Measurements from ENCODE around the gene RIPK4. TPM values are rescaled to one million over a fixed set of nuclear protein-coding genes. Genes with fewer than 3 reads are reported as not detected.

RIPK4 gene
- total RNA-seq, result under 1 TPM; 0.08 to 0.21 TPM

GRCh38 chr21:41766883-41767605 is at the start of gene RIPK4:
TSS of gene RIPK4 (minus strand) at chr21:41767052. CDS start at chr21:41767041, 11 bp downstream.
- ChIA-PET POLR2A (no interaction called here), CTCF (no interaction called here)

DNA sequence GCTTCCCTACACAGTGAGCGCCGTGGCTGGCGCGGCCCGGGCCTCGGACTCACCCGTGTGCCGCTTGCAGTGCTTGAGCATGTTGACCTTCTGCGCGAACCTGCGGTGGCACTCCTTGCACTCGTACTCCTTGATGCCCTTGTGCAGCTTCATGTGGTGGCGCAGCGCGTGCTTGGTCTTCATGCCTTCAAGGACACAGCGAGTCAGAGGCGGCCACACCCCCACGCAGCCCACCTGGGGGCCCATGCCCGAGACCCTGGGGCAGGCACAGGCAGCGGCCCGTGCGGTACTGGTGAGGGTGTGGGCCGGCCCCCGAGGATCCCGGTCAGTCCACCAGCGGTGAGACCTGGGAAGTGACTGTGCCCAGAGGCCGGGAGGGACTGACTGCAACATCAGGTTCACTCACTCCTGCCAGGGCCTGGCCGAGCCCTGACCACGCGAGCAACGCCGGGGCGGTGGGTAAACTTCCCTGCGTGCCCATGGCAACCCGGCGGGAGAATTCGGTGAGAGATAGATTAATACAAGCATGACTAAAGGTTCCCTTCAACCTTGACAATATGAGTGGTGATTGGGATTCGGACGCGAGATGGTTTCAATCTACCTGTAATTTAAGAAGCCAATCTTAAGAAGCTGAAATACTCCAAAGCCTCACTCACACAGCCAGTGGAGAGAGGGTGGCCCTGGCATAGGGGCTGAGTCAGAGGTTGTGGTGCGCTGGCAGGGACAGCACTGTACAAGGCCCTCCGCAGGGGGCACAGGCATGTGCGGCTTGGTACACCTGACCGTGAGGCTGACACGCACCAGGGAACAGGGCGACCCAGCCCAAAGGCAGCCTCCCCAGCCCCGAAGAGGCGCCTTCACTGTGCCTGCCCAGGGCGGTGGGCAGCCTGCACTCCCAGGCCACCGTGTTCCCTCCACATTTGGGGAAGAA is 49.1 kb upstream of the RIPK4 start:
- ChIA-PET POLR2A (no interaction called here), CTCF (interaction anchor here (0.7 to 2.1 kb wide), 8 partner anchors 16 to 337 kb away, joined by 3 to 20 read pairs (median 3); no protein-coding TSS in a partner anchor)

- CTCF ChIA-PET, result no interaction called here
- POLR2A ChIA-PET, result no interaction called here
Observed at GRCh38 chr21:41813226-41813625, 46.4 kb upstream of the RIPK4 start.

DNA sequence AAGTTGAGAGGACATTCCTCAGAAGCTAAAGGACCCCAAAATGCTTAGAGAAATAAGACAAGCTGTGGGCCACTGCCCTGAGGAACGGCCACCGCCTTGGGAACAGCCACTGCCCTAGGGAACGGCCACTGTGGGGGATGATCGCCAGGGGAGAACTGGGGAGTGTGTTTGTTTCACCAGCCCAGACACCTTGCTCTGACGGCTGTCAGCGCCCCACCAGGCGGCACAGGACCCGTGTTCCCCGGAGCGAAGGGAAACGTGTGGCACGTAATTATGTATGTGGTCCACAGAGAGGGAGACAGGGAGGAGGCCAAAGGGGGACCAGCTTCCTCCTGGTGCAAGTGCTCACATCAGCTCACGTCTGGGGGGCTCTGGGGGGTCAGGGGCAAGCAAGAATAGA is 45.8 kb upstream of the RIPK4 start:
- ChIA-PET CTCF (no interaction called here), POLR2A (no interaction called here)

DNA sequence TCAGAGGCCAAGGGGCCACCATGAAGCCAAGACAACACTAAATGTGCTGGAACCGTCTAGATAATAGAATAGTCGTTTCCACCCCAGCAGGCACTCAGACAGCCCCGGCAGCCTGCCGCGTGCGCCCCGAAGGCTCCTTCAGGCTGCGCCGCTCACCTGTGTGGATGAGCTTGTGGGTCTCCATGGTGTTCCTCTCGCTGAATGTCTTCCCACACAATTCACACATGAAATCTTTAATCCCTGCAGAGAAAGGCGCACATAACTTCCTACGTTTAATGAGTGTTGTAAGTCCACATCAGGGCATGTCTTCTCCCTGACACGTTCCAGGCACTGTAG is 43.7 kb upstream of the RIPK4 start:
- CTCF ChIA-PET, result no interaction called here
- POLR2A ChIA-PET, result no interaction called here

- POLR2A ChIA-PET, result no interaction called here
- CTCF ChIA-PET, result no interaction called here
Observed at GRCh38 chr21:41809891-41810596, 43.2 kb upstream of the RIPK4 start.

DNA sequence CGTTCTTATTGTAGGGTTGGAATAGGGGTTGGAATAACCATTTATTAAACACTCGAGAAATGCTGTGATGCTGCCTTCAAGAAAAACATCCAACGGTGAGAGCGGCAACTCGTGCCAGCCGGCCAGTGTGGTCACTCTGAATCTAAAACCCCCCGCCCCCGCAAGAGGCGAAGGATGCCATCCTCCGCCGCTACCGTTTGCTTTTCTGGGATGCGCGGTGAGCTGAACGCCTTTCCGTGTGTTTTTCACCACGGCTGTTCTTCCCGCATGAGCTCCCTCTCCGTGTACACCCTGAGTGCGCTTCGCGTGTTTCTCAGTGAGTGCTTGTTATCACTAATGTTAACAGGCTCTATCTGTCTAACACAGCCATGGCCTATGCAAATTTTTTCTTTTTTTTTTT is 42.0 kb upstream of the RIPK4 start:
- CTCF ChIA-PET, result no interaction called here

GRCh38 chr21:41808094-41808493 is 41.2 kb upstream of the RIPK4 start:
- POLR2A ChIA-PET, result no interaction called here
- CTCF ChIA-PET, result no interaction called here

More for the DNA sequence above, 42.0 kb upstream of the RIPK4 start:
- POLR2A ChIA-PET, result no interaction called here

- CTCF ChIA-PET, result interaction anchor here (0.6 kb wide), 1 partner anchor 317 kb away, joined by 3 read pairs; no protein-coding TSS in a partner anchor
- POLR2A ChIA-PET, result no interaction called here
Observed at GRCh38 chr21:41806773-41807172, 39.9 kb upstream of the RIPK4 start.

DNA sequence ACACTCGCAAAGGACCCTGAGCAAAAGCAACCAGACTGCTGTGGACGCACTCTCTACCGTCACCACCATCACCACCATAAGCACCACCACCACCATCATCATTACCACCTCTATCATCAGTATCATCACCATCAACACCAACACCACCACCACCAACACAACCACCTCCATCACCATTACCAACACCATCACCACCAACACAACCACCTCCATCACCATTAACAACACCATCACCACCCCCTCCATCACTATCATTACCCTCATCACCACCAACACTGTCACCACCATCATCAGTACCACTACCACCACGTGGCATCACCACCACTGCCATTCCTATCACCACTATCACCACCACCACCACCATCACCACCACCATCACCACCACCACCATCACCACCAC is 38.8 kb upstream of the RIPK4 start:
- CTCF ChIA-PET, result no interaction called here
- POLR2A ChIA-PET, result no interaction called here

- POLR2A ChIA-PET, result no interaction called here
- CTCF ChIA-PET, result no interaction called here
Observed at GRCh38 chr21:41805038-41805437, 38.2 kb upstream of the RIPK4 start.

- CTCF ChIA-PET, result no interaction called here
- POLR2A ChIA-PET, result no interaction called here
Observed at GRCh38 chr21:41804381-41804780, 37.5 kb upstream of the RIPK4 start.

DNA sequence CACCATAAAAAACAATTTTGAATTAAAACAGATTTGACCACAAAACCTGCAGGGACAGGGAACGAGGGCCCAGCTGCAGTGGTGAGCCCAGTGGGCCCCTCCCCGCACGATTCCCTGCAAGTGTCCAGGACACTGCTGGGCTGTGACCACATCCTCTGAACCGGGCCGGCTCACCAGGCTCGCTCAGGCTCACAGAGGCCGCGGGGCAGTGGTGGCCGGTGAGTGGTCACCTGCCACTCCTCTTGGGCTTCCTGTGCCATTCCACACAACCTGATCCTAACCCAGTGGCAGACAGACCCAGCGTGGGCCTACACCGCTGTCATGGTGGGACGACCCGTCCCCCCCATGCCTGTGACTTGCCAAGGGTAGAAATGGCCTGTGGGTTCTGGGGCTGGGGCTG is 36.5 kb upstream of the RIPK4 start:
- ChIA-PET POLR2A (no interaction called here), CTCF (interaction anchor here (0.6 kb wide), 1 partner anchor 17 kb away, joined by 4 read pairs; no protein-coding TSS in a partner anchor)

- ChIA-PET CTCF (interaction anchor here (0.6 kb wide), 1 partner anchor 16 kb away, joined by 4 read pairs; no protein-coding TSS in a partner anchor), POLR2A (no interaction called here)
Observed at GRCh38 chr21:41802684-41803083, 35.8 kb upstream of the RIPK4 start.

- ChIA-PET CTCF (no interaction called here), POLR2A (no interaction called here)
Observed at GRCh38 chr21:41802198-41802584, 35.3 kb upstream of the RIPK4 start.

GRCh38 chr21:41801321-41802197 is 34.7 kb upstream of the RIPK4 start:
- ChIA-PET CTCF (no interaction called here), POLR2A (no interaction called here)

DNA sequence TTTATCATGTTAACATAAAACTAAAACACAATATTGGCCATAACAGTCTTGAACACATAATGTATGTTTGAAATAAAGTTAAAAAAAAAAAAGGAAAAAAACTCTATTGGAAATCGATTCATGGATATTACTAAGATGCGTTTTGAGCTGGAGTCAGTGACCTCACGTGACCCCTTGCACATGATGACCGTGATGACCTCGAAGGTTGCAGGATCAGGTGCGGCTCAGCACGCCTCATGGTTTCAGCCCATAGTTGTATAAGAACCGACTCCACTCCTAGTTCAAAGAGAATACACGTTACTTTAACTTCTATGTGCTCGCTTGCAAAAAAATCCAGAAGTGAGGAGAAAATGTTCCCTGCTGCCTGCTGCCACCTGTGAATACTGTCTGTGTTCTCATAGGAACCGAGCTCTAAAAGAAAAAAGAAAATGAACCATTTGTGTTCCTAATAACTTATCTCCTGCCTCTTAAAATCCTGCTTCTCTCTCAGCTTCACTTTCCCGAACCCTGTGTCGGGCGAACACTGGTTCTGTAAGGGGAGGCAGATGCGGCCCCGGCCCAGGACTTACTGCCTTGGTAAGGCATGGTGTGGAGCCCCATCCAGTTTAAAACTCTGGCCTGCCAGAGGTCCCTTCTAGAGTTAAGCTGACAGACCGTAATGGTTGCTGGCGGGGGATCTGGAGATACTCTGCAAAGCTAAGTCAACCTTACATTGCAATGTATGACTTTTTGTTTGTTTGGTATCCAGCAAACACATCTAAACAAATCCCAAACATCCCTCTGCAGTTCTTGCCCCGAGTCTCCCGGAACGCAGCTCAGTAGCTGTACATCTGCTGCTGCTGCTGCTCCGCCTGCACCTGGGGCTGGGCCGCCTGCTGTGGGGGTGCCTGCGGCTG is 33.8 kb upstream of the RIPK4 start:
- CTCF ChIA-PET, result no interaction called here
- POLR2A ChIA-PET, result no interaction called here

DNA sequence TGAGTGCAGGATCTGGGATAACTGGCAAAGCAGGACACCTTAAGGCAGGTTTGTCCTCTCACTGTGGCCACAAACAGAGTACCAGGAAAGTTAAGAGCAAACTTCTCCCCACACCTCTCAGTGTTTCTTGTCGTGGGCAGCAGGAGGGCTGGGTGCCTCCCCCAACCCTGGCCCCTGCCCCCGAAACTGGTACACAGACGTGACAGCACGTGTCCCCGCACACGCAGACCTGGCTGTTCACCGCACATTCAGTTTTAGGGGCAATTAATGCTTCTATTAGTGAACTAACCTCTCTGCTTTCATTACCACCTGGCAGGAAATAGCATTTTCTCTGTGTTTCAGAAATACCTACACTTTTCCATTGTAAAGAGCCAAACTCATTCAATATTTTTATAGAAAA is 32.9 kb upstream of the RIPK4 start:
- CTCF ChIA-PET, result no interaction called here
- POLR2A ChIA-PET, result no interaction called here

DNA sequence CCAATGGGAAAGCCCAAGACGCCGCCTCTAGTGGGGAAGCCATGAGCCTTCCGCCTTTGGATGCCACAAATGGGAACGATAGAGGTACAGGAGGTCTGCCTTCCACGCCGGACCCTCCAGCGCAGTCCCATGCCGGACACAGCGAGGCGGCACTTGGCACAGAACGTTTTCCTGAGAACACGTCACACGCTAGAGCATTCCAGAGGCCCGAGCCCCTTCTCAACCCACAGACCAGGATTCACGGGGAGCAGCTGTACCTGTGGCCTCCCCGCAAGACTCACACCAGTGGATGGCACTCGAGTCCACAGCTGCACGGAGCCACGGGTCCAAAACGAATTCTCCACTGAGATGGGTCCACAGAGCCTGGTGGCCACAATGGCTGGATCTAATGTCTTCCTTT is 31.5 kb upstream of the RIPK4 start:
- CTCF ChIA-PET, result no interaction called here
- POLR2A ChIA-PET, result interaction anchor here (0.7 kb wide), 1 partner anchor 30 kb away, joined by 7 read pairs; no protein-coding TSS in a partner anchor

Measured in activated CD8-positive, alpha-beta memory T cell treated with anti-CD3 and anti-CD28 coated beads for 36 hours (primary cell).